Keratinocyte (primary cell): ENCODE measurements around the gene KRT84. TPM values are rescaled to one million over a fixed set of nuclear protein-coding genes. Genes with fewer than 3 reads are reported as not detected.
A peak's percentile ranks its signal among the peaks of the same experiment; 100 is the strongest.

Source experiments
- DNase-seq: peaks from one replicate; pipeline ENCODE4 v3.0.0-alpha.2; 2011; ENCODE audit warnings: low read depth, missing footprints, low spot score
- FAIRE-seq: peaks from 2 replicates; lab custom pipeline; 2011; peaks lifted over from hg19 to GRCh38; lab: Jason Lieb, UNC
- H2AFZ ChIP-seq: 2 replicates; pipeline ENCODE4 v1.6.0; 2012; ENCODE audit warnings: low read length, control low read depth, inconsistent platforms; ENCODE audit not compliant: control insufficient read depth
- H3K27ac ChIP-seq: 2 replicates; pipeline ENCODE4 v1.5.1; 2011; ENCODE audit warnings: low read length; ENCODE audit not compliant: control insufficient read depth, insufficient read depth
- H3K27me3 ChIP-seq: 3 replicates; pipeline ENCODE4 v1.6.0; 2011; ENCODE audit warnings: low read length; ENCODE audit not compliant: control insufficient read depth, insufficient read depth; ENCODE audit errors: extremely low read depth
- H3K36me3 ChIP-seq, 2 experiments: 2 replicates in 1 of 2; 3 replicates in 1 of 2; pipeline ENCODE4 v1.5.1; 2011; ENCODE audit warnings: low read length in 2 of 2, mild to moderate bottlenecking in 1 of 2; ENCODE audit not compliant: control insufficient read depth in 2 of 2, insufficient read depth in 2 of 2; ENCODE audit errors: extremely low read depth in 1 of 2
- H3K4me1 ChIP-seq: 3 replicates; pipeline ENCODE4 v1.5.1; 2011; ENCODE audit warnings: low read length; ENCODE audit not compliant: control insufficient read depth, insufficient read depth; ENCODE audit errors: extremely low read depth
- H3K4me2 ChIP-seq: 3 replicates; pipeline ENCODE4 v1.6.0; 2011; ENCODE audit warnings: low read depth, low read length; ENCODE audit not compliant: control insufficient read depth, insufficient read depth; ENCODE audit errors: extremely low read depth
- H3K4me3 ChIP-seq, 3 experiments: fragments of 200-600 bp in 1 of 3; sonication (generic) in 1 of 3; 2 replicates in 2 of 3; 3 replicates in 1 of 3; pipeline ENCODE4 v1.5.1; 2011 to 2016; ENCODE audit warnings: low read length in 3 of 3, mild to moderate bottlenecking in 3 of 3, control low read depth in 2 of 3, inconsistent platforms in 1 of 3, low read depth in 1 of 3, mixed read lengths in 1 of 3, mixed run types in 1 of 3, moderate library complexity in 1 of 3; ENCODE audit not compliant: control insufficient read depth in 2 of 3, insufficient read depth in 2 of 3; ENCODE audit errors: extremely low read depth in 1 of 3
- H3K79me2 ChIP-seq: 2 replicates; pipeline ENCODE4 v1.6.0; 2012; ENCODE audit warnings: low read length; ENCODE audit not compliant: control insufficient read depth, insufficient read depth
- H3K9ac ChIP-seq: 3 replicates; pipeline ENCODE4 v1.6.0; 2011; ENCODE audit warnings: low read length; ENCODE audit not compliant: control insufficient read depth, insufficient read depth; ENCODE audit errors: extremely low read depth
- H3K9me1 ChIP-seq: 3 replicates; pipeline ENCODE4 v1.6.0; 2011; ENCODE audit warnings: low read length; ENCODE audit not compliant: control insufficient read depth, insufficient read depth; ENCODE audit errors: extremely low read depth
- H3K9me3 ChIP-seq: 2 replicates; pipeline ENCODE4 v1.5.1; 2012; ENCODE audit warnings: low read depth, low read length; ENCODE audit not compliant: control insufficient read depth
- H4K20me1 ChIP-seq: 3 replicates; pipeline ENCODE4 v1.6.0; 2011; ENCODE audit warnings: low read length; ENCODE audit not compliant: control insufficient read depth, insufficient read depth; ENCODE audit errors: extremely low read depth
- CTCF ChIP-seq, 3 experiments: IDR thresholded peaks in 1 of 3; conservative IDR thresholded peaks in 1 of 3; optimal IDR thresholded peaks in 1 of 3; 2 replicates in 2 of 3; 3 replicates in 1 of 3; pipeline versions ENCODE3 to v1.5.1; 2011; ENCODE audit warnings: low read length in 3 of 3, mild to moderate bottlenecking in 3 of 3, moderate library complexity in 2 of 3, control low read depth in 1 of 3, inconsistent platforms in 1 of 3; ENCODE audit not compliant: insufficient read depth in 2 of 3; ENCODE audit errors: extremely low read depth in 1 of 3
- EZH2 ChIP-seq: IDR thresholded peaks from one replicate; pipeline ENCODE4 v1.6.1; 2012; ENCODE audit warnings: inconsistent platforms, mild to moderate bottlenecking, low read length, moderate library complexity
- dilution Hi-C: fragments of 300-500 bp; cut with MboI; formaldehyde crosslinking; loops from one replicate; pipeline ENCODE4 v1.7.0; 2020; ENCODE audit warnings: low sequenced_read_pairs; ENCODE audit not compliant: extremely low pct_ligation_motif_present
- polyA plus RNA-seq, 5 experiments: library from polyadenylated mRNA; depleted of rRNA in 3 of 5; stranded (reverse) in 3 of 5; stranded (forward) in 1 of 5; unstranded in 1 of 5; fragments of >200 nt; gene quantifications; 1 replicate in 1 of 5; 2 replicates in 3 of 5; 3 replicates in 1 of 5; pipeline versions ENCODE4 v1.2.1 to v1.2.3, GENCODE V29; 2011 to 2012; ENCODE audit warnings: missing spikeins in 2 of 5, low read depth in 1 of 5, low replicate concordance in 1 of 5

Gene KRT84
- polyA plus RNA-seq, 1 donor (not counting 4 experiments of a cell fraction or from before 2014, with no cell fraction given), result 0.10 TPM

- Histone ChIP-seq H3K4me3 (peak overlapping the region in 1 of 3 experiments; percentile 4), H3K9ac (peak overlapping the region; percentile 32), H3K27ac (peak overlapping the region; percentile 48), H4K20me1 (no peaks in the 10 kb centered on the region), H3K4me2 (peak overlapping the region; percentile 17), H2AFZ (peak overlapping the region; percentile 11), H3K4me1 (peaks cover 52% of the 10 kb centered on the region), H3K27me3 (no peaks in the 10 kb centered on the region), H3K79me2 (no peaks in the 10 kb centered on the region), H3K9me1 (no peaks in the 10 kb centered on the region), H3K9me3 (no peaks in the 10 kb centered on the region), H3K36me3 (no peaks in the 10 kb centered on the region)
- dilution Hi-C loops, result no loop called here
- peak; percentile 90 for FAIRE-seq
- TF ChIP-seq CTCF (optimal IDR thresholded peaks at IDR 0.05 in 1 of 3, IDR thresholded peaks at IDR 0.05 in 1 of 3, conservative IDR thresholded peaks at IDR 0.05 in 1 of 3; ENCODE audit: extremely low read depth in 1 of 3, insufficient read depth in 2 of 3, low read length in 3 of 3) (peak; percentile 85 to 96 (median 86)), EZH2 (no peak)
- DNase-seq, result no peak
Measured at GRCh38 chr12:52390739-52391617, 5.5 kb upstream of the KRT84 start.

- peak overlapping the region in 1 of 3 experiments; percentile 27 for H3K4me3 ChIP-seq
- no peaks in the 10 kb centered on the region for H3K27me3 ChIP-seq
- no peaks in the 10 kb centered on the region for H3K9me1 ChIP-seq
- dilution Hi-C loops, result no loop called here
- TF ChIP-seq EZH2 (no peak), CTCF (optimal IDR thresholded peaks at IDR 0.05 in 1 of 3, IDR thresholded peaks at IDR 0.05 in 1 of 3, conservative IDR thresholded peaks at IDR 0.05 in 1 of 3; ENCODE audit: extremely low read depth in 1 of 3, insufficient read depth in 2 of 3, low read length in 3 of 3) (no peak)
- peak; percentile 85 for FAIRE-seq
- no peaks in the 10 kb centered on the region for H3K79me2 ChIP-seq
- no peaks in the 10 kb centered on the region for H4K20me1 ChIP-seq
- peak overlapping the region; percentile 42 for H3K4me2 ChIP-seq
- H3K4me1 ChIP-seq, result peaks cover 52% of the 10 kb centered on the region
- DNase-seq, result no peak
- no peaks in the 10 kb centered on the region for H3K9me3 ChIP-seq
- peak overlapping the region; percentile 30 for H3K9ac ChIP-seq
- H2AFZ ChIP-seq, result peak overlapping the region; percentile 71
- no peaks in the 10 kb centered on the region for H3K36me3 ChIP-seq
- H3K27ac ChIP-seq, result peak overlapping the region; percentile 47
Measured at GRCh38 chr12:52389313-52390207, 4.1 kb upstream of the KRT84 start.
